Suprapubic skin (tissue), 4 donors: Measurements from ENCODE around the gene KCNMB2. TPM values are rescaled to one million over a fixed set of nuclear protein-coding genes. Genes with fewer than 3 reads are reported as not detected.

Experiments
- DNase-seq, 2 donors: peaks; one replicate each; pipeline ENCODE4 v3.0.0-alpha.2; 2019; ENCODE audit warnings: low spot score in 2 of 2
- H3K27ac ChIP-seq: fragments of 200-600 bp; sonication (generic); one replicate; pipeline ENCODE4 v1.5.1; 2019
- H3K27me3 ChIP-seq: fragments of 200-600 bp; sonication (generic); one replicate; pipeline ENCODE4 v1.5.1; 2019
- H3K36me3 ChIP-seq: fragments of 200-600 bp; sonication (generic); one replicate; pipeline ENCODE4 v1.5.1; 2019
- H3K4me1 ChIP-seq: fragments of 200-600 bp; sonication (generic); one replicate; pipeline ENCODE4 v1.5.1; 2019
- H3K4me3 ChIP-seq: fragments of 200-600 bp; sonication (generic); one replicate; pipeline ENCODE4 v1.5.1; 2019; ENCODE audit warnings: mild to moderate bottlenecking
- H3K9me3 ChIP-seq: fragments of 200-600 bp; sonication (generic); one replicate; pipeline ENCODE4 v1.5.1; 2019
- EP300 ChIP-seq: sonication (generic); formaldehyde crosslinking; IDR thresholded peaks from one replicate; pipeline ENCODE4 v1.6.1; 2017; ENCODE audit warnings: antibody characterized with exemption
- POLR2A ChIP-seq, 2 donors: fragments of 450-650 bp; IDR thresholded peaks; one replicate each; pipeline ENCODE4 v1.6.1; 2017; ENCODE audit warnings: antibody characterized with exemption in 2 of 2, mild to moderate bottlenecking in 2 of 2, moderate library complexity in 2 of 2
- POLR2AphosphoS5 ChIP-seq, 3 donors: sonication (generic); formaldehyde crosslinking; IDR thresholded peaks; one replicate each; pipeline ENCODE4 v1.6.1; 2017; ENCODE audit warnings: antibody characterized with exemption in 3 of 3
- WGBS: methylation state at CpG from one replicate; pipeline ENCODE4 v1.1.5; 2018; 5-methylcytosine and 5-hydroxymethylcytosine counted together
- total RNA-seq, 4 donors: library from RNA; depleted of rRNA; stranded (reverse); fragments of >200 nt; gene quantifications; one replicate each; pipeline ENCODE4 v1.1.0, GENCODE V29; 2016
- TF ChIP-seq, protein P1 (sequence below), 2 donors: fragments of 200-600 bp in 1 of 2; fragments of 450-650 bp in 1 of 2; sonication (generic) in 1 of 2; IDR thresholded peaks; one replicate each; pipeline ENCODE4 v1.5.1; 2016 to 2019; ENCODE audit warnings: antibody characterized with exemption in 2 of 2, mild to moderate bottlenecking in 1 of 2, moderate library complexity in 1 of 2

The KCNMB2 gene
- total RNA-seq, 4 donors from 2014 or later = 0.42 TPM; not detected in 3

DNA sequence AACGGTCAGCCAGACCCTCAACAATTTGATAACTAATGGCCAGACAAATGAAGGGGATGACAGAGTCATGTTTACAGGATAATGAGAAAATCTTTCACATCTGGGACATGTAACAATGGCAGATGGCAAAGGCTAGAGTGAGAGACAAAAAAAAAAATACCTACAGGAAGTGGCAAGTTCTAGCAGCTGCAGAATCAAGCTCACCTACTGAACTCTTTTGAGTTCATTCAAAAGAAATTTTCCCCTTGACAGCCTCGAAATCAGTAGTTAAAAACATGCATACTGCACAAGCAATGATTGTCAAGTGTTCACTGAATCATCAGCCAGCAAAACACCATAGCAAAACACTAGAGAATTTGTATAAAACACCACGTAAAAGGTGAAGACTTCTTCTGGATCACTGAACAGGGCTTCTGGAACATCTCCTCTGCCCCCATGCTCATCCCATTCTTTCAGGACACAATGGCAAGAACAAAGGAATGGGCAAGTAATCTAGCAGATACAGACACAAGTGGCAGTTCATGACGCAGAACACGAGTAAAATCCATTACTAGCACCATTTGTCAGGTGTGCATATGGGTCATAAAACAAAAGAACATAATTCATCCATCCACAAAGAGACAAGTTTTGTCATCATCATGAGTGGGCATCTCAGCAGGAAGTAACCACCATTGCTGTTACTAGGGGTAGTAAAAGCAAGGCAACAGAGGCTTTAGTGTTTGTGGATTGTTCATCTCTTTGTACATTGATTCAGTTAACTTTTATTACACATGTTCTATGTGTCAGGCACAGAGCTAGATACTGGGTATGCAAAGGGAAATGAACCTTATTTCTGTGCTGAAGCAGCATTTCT lies 13.8 kb upstream of the KCNMB2 start:
- DNase-seq = no peak
- Histone ChIP-seq H3K4me3 (no peak overlapping the region), H3K27ac (no peak overlapping the region), H3K27me3 (no peaks in the 10 kb centered on the region), H3K9me3 (no peaks in the 10 kb centered on the region), H3K4me1 (no peaks in the 10 kb centered on the region), H3K36me3 (no peaks in the 10 kb centered on the region)
- 81% methylated on average over 5 of the region's 5 CpGs for WGBS
- TF ChIP-seq, protein P1, sequence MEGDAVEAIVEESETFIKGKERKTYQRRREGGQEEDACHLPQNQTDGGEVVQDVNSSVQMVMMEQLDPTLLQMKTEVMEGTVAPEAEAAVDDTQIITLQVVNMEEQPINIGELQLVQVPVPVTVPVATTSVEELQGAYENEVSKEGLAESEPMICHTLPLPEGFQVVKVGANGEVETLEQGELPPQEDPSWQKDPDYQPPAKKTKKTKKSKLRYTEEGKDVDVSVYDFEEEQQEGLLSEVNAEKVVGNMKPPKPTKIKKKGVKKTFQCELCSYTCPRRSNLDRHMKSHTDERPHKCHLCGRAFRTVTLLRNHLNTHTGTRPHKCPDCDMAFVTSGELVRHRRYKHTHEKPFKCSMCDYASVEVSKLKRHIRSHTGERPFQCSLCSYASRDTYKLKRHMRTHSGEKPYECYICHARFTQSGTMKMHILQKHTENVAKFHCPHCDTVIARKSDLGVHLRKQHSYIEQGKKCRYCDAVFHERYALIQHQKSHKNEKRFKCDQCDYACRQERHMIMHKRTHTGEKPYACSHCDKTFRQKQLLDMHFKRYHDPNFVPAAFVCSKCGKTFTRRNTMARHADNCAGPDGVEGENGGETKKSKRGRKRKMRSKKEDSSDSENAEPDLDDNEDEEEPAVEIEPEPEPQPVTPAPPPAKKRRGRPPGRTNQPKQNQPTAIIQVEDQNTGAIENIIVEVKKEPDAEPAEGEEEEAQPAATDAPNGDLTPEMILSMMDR (IDR thresholded peaks at IDR 0.05) = no peak

- Histone ChIP-seq H3K4me1 (no peaks in the 10 kb centered on the region), H3K9me3 (no peaks in the 10 kb centered on the region), H3K27ac (no peak overlapping the region), H3K4me3 (no peak overlapping the region), H3K36me3 (no peaks in the 10 kb centered on the region), H3K27me3 (no peaks in the 10 kb centered on the region)
- TF ChIP-seq EP300 (no peak), POLR2AphosphoS5 (IDR thresholded peaks at IDR 0.05) (no peak), POLR2A (IDR thresholded peaks at IDR 0.05) (no peak)
- TF ChIP-seq, protein P1 (IDR thresholded peaks at IDR 0.05) = no peak
- no peak for DNase-seq
- WGBS = 53% methylated on average over 3 of the region's 3 CpGs
Measured at GRCh38 chr3:178525251-178525650, 11.0 kb upstream of the KCNMB2 start.

- Histone ChIP-seq H3K4me3 (no peak overlapping the region), H3K27me3 (no peaks in the 10 kb centered on the region), H3K9me3 (no peaks in the 10 kb centered on the region), H3K36me3 (no peaks in the 10 kb centered on the region), H3K27ac (no peak overlapping the region), H3K4me1 (no peaks in the 10 kb centered on the region)
- DNase-seq = no peak
- 67% methylated on average over 3 of the region's 3 CpGs for WGBS
- TF ChIP-seq, protein P1 (IDR thresholded peaks at IDR 0.05) = no peak
- TF ChIP-seq EP300 = no peak
- TF ChIP-seq POLR2A (IDR thresholded peaks at IDR 0.05) = no peak
- TF ChIP-seq POLR2AphosphoS5 (IDR thresholded peaks at IDR 0.05) = no peak
Measured at GRCh38 chr3:178526291-178526690, 9.9 kb upstream of the KCNMB2 start.

DNA sequence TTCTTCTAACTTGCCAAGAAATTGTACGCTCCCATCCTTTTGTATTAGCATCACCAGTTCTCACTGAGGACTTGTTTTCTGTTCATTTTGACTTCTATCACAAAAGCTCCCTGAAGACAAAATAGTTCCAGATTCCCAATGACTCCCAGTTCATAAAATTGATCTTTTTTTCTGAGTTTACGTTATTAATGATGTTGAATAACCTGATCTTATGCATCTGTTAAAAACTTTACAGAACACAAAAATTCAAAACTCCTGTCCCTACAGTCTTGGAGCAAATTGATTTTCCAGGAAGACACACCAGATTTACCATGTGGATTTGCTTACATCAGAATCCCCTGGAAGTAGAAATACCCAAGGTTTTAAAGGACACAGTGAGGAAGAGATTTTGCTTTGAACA lies 8.3 kb upstream of the KCNMB2 start:
- Histone ChIP-seq H3K4me3 (no peak overlapping the region), H3K9me3 (no peaks in the 10 kb centered on the region), H3K27ac (no peak overlapping the region), H3K4me1 (no peaks in the 10 kb centered on the region), H3K27me3 (no peaks in the 10 kb centered on the region), H3K36me3 (no peaks in the 10 kb centered on the region)
- TF ChIP-seq POLR2AphosphoS5 (IDR thresholded peaks at IDR 0.05) (no peak), POLR2A (IDR thresholded peaks at IDR 0.05) (no peak), EP300 (no peak)
- TF ChIP-seq, protein P1 (IDR thresholded peaks at IDR 0.05) = no peak
- 98% methylated on average over 2 of the region's 2 CpGs for WGBS
- DNase-seq = no peak

DNA sequence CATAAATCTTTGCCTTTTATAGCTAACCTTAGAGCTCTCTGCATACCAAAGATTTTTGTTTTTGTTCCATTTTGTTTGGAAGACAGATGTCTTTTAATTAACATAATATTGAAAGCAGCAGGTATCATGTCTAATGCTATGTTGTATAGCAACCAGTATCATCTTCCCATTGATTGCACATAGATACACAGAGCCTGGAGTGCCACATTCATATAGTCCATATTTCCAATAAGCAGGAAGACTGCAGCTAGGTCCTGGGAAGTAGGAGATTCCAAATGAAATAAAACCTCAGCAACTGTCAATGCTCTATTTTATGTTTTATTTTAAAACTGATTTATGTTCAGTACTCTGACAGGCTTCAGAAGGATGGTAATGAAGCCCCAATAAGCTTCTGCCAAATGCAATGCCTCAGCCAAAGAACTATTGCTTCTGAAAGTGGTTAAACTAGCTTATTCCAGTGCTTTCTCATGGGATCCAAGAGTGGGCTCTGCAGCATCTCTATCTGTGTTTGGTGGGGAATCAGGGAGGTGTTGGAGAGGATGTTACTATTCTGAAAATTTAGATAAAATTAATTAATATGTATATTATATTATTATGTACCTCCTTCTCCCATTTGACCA lies 6.5 kb upstream of the KCNMB2 start:
- TF ChIP-seq POLR2A (IDR thresholded peaks at IDR 0.05) = no peak
- TF ChIP-seq POLR2AphosphoS5 (IDR thresholded peaks at IDR 0.05) = no peak
- TF ChIP-seq, protein P1 (IDR thresholded peaks at IDR 0.05) = no peak
- TF ChIP-seq EP300 = no peak
- H3K27ac ChIP-seq = no peak overlapping the region
- H3K4me1 ChIP-seq = no peaks in the 10 kb centered on the region
- H3K4me3 ChIP-seq = no peak overlapping the region
- no peaks in the 10 kb centered on the region for H3K9me3 ChIP-seq
- H3K27me3 ChIP-seq = peaks cover 3% of the 10 kb centered on the region
- H3K36me3 ChIP-seq = no peaks in the 10 kb centered on the region
- no peak for DNase-seq
